ENCODE measurements around the gene TADA2B. TPM values are rescaled to one million over a fixed set of nuclear protein-coding genes. Genes with fewer than 3 reads are reported as not detected.

TADA2B gene
- polyA plus RNA-seq (ENCODE audit: insufficient read length), result 19.1 TPM
- long read RNA-seq, donor 1, full-length matches to known transcripts, result 26 of 44 reads
- long read RNA-seq, donor 1, partial matches to known transcripts, result 0 of 44 reads
- long read RNA-seq, donor 1, other reads (novel, unspliced or antisense), result 18 of 44 reads
- long read RNA-seq, donor 2, full-length matches to known transcripts, result 21 of 21 reads
- long read RNA-seq, donor 2, partial matches to known transcripts, result 0 of 21 reads
- long read RNA-seq, donor 2, other reads (novel, unspliced or antisense), result 0 of 21 reads
- long read RNA-seq, donor 3, full-length matches to known transcripts, result 15 of 15 reads
- long read RNA-seq, donor 3, partial matches to known transcripts, result 0 of 15 reads
- long read RNA-seq, donor 3, other reads (novel, unspliced or antisense), result 0 of 15 reads
- long read RNA-seq, donor 4, partial matches to known transcripts, result 0 of 1 reads
- long read RNA-seq, donor 4, other reads (novel, unspliced or antisense), result 0 of 1 reads
- long read RNA-seq, donor 5, full-length matches to known transcripts, result 20 of 20 reads
- long read RNA-seq, donor 5, partial matches to known transcripts, result 0 of 20 reads
- long read RNA-seq, donor 5, other reads (novel, unspliced or antisense), result 0 of 20 reads
- long read RNA-seq, donor 6, full-length matches to known transcripts, result 30 of 30 reads
- long read RNA-seq, donor 6, partial matches to known transcripts, result 0 of 30 reads
- long read RNA-seq, donor 6, other reads (novel, unspliced or antisense), result 0 of 30 reads
- long read RNA-seq, donor 7, full-length matches to known transcripts, result 24 of 24 reads
- long read RNA-seq, donor 7, partial matches to known transcripts, result 0 of 24 reads
- long read RNA-seq, donor 7, other reads (novel, unspliced or antisense), result 0 of 24 reads
- long read RNA-seq, donor 8, full-length matches to known transcripts, result 9 of 9 reads
- long read RNA-seq, donor 8, partial matches to known transcripts, result 0 of 9 reads
- long read RNA-seq, donor 8, other reads (novel, unspliced or antisense), result 0 of 9 reads

- no peak for DNase-seq
Measured at GRCh38 chr4:7043284-7044136, at the start of gene TADA2B. Gene TADA2B, plus strand, starts transcription at chr4:7043372. Its CDS starts 208 bp downstream, at chr4:7043580.

- DNase-seq, result no peak
Measured at GRCh38 chr4:6996481-6996880, 46.7 kb upstream of the TADA2B start.

GRCh38 chr4:6999172-7000086 is 43.7 kb upstream of the TADA2B start:
- no peak for DNase-seq

- no peak for DNase-seq
Measured at GRCh38 chr4:7000421-7001176, 42.6 kb upstream of the TADA2B start.

GRCh38 chr4:7001271-7001670 is 41.9 kb upstream of the TADA2B start:
- DNase-seq, result no peak

GRCh38 chr4:7002336-7002735 is 40.8 kb upstream of the TADA2B start:
- no peak for DNase-seq

- DNase-seq, result no peak
Measured at GRCh38 chr4:7003176-7003878, 39.8 kb upstream of the TADA2B start.

GRCh38 chr4:7003879-7004240 is 39.3 kb upstream of the TADA2B start:
- no peak for DNase-seq

- no peak for DNase-seq
Measured at GRCh38 chr4:7004331-7004730, 38.8 kb upstream of the TADA2B start.

GRCh38 chr4:7005571-7005970 is 37.6 kb upstream of the TADA2B start:
- no peak for DNase-seq

- DNase-seq, result no peak
Measured at GRCh38 chr4:7006411-7006810, 36.8 kb upstream of the TADA2B start.

- DNase-seq, result no peak
Measured at GRCh38 chr4:7007142-7007907, 35.8 kb upstream of the TADA2B start.

- DNase-seq, result no peak
Measured at GRCh38 chr4:7007944-7008343, 35.2 kb upstream of the TADA2B start.

GRCh38 chr4:7009564-7009963 is 33.6 kb upstream of the TADA2B start:
- no peak for DNase-seq

GRCh38 chr4:7013175-7013574 is 30.0 kb upstream of the TADA2B start:
- DNase-seq, result no peak

- no peak for DNase-seq
Measured at GRCh38 chr4:7014815-7015214, 28.4 kb upstream of the TADA2B start.

- no peak for DNase-seq
Measured at GRCh38 chr4:7015383-7016035, 27.7 kb upstream of the TADA2B start.

- DNase-seq, result no peak
Measured at GRCh38 chr4:7016086-7016485, 27.1 kb upstream of the TADA2B start.

All from left kidney (tissue), 8 donors.